AG09309 (cell line): ENCODE results near the gene ZEB2.

Experiments used
- DNase-seq: peaks from one replicate; pipeline ENCODE4 v3.0.0-alpha.2; 2010; ENCODE audit warnings: low read depth
- H3K4me3 ChIP-seq: 2 replicates; pipeline ENCODE4 v1.5.1; 2011; ENCODE audit warnings: mild to moderate bottlenecking, low read depth, low read length, moderate library complexity; ENCODE audit not compliant: control insufficient read depth
- CTCF ChIP-seq: IDR thresholded peaks from 2 replicates; pipeline ENCODE4 v1.5.1; 2011; ENCODE audit warnings: mild to moderate bottlenecking, low read depth, low read length, inconsistent platforms; ENCODE audit not compliant: insufficient read depth, control insufficient read depth; ENCODE audit errors: missing control alignments

Gene ZEB2

DNA sequence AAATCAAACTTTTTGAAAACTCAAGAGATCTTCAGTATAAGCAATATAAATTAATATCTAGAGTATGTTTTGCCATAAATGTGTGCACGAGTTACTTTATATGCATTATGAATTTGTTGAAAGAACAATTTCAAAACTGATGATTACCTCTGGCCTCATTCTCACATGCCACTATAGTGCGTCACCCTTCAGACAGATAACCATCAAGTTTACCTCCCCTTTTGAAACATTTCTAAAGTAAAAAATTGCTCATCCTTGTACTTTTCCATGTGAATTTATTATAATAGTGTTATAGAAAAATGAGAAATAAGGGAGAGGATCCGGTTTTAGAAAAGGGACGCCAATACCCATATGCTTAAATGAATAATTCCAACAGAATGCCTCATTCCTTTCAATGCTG is 38.3 kb downstream of the ZEB2 start:
- TF ChIP-seq CTCF, result no peak
- no peak for DNase-seq
- H3K4me3 ChIP-seq, result no peak overlapping the region

- TF ChIP-seq CTCF, result no peak
- H3K4me3 ChIP-seq, result no peak overlapping the region
- no peak for DNase-seq
Observed at GRCh38 chr2:144481109-144481508, 38.8 kb downstream of the ZEB2 start.

GRCh38 chr2:144480285-144480684 is 39.6 kb downstream of the ZEB2 start:
- no peak for DNase-seq

DNA sequence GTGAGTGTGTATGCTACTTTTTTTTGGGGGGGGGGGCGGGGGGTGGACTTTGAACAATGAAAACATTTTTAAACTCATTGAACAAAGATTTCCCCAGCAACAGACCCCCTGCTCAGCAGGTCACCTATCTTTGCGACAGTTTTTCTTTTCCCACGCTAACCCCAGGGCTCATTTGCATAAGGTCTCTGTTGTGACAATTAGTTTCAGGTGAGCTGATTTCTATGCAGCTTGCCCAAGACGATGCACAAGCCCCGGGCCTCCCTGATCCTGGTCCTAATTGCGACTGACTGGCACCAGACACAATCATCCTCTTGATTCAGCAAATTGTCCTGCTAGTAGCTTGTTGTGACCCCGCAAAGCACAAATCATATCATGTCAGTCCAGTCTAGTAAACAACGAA is 40.3 kb downstream of the ZEB2 start:
- TF ChIP-seq CTCF, result no peak
- no peak for DNase-seq
- H3K4me3 ChIP-seq, result no peak overlapping the region

More at GRCh38 chr2:144480285-144480684, 39.6 kb downstream of the ZEB2 start:
- no peak for TF ChIP-seq CTCF
- H3K4me3 ChIP-seq, result no peak overlapping the region

DNA sequence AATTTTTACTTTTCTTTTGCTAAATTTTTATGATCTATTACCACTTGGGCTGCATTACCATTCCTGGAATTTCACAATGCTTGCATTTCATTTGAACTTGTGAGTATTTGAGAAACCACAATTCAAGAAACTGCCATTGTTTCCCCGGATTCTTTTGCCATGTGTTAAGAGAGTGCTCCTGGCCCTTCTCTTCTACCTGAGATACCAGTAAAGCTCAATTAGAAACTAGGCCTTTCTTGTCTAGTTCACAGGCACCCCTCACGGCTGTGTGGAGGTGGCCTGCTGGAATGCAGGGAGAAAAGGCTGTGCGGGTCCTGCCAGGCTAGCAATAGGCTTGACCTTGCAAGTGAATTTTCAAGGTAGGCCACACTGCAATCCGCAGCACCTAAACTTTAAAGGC is 40.8 kb downstream of the ZEB2 start:
- no peak overlapping the region for H3K4me3 ChIP-seq
- no peak for TF ChIP-seq CTCF
- peak; percentile 52 for DNase-seq

GRCh38 chr2:144477957-144478311 is 42.0 kb downstream of the ZEB2 start:
- TF ChIP-seq CTCF, result no peak
- no peak for DNase-seq
- H3K4me3 ChIP-seq, result no peak overlapping the region
